HL-60 (cell line): ENCODE data around the gene CLIC4.
"Not testable (repeated sequence)": the region's sequence is repeated elsewhere in the genome, so short reads cannot be mapped to it uniquely, and the experiment has no call there.

Experiments used
- DNase-seq, 2 experiments: peaks; one replicate each; pipeline ENCODE4 v3.0.0-alpha.2; 2010 to 2020; ENCODE audit warnings: low read depth in 1 of 2, low spot score in 1 of 2
- H3K27ac ChIP-seq: fragments of 250-450 bp; sonication (Bioruptor Pico); replicated peaks from 2 replicates; pipeline ENCODE4 v1.5.1; 2020; ENCODE audit warnings: mild to moderate bottlenecking, moderate library complexity
- H3K27me3 ChIP-seq: fragments of 250-450 bp; sonication (Bioruptor Pico); 2 replicates; pipeline ENCODE4 v1.5.1; 2021; ENCODE audit warnings: mild to moderate bottlenecking, moderate library complexity; ENCODE audit not compliant: insufficient read depth, poor library complexity, severe bottlenecking
- H3K4me3 ChIP-seq: replicated peaks from 2 replicates; pipeline ENCODE4 v1.5.1; 2011; ENCODE audit warnings: mild to moderate bottlenecking, control low read depth, low read length; ENCODE audit not compliant: insufficient read depth
- GABPA ChIP-seq: IDR thresholded peaks from 2 replicates; pipeline ENCODE4 v1.6.1; 2012; ENCODE audit warnings: low read depth
- POLR2AphosphoS5 ChIP-seq: IDR thresholded peaks from 2 replicates; pipeline ENCODE4 v1.6.1; 2012; ENCODE audit warnings: low read depth
- REST ChIP-seq: IDR thresholded peaks from 2 replicates; pipeline ENCODE4 v1.6.1; 2012; ENCODE audit warnings: low read depth; ENCODE audit not compliant: insufficient replicate concordance
- SPI1 ChIP-seq: IDR thresholded peaks from 2 replicates; pipeline ENCODE4 v1.6.1; 2012; ENCODE audit warnings: low read depth, mild to moderate bottlenecking, borderline replicate concordance
- TF ChIP-seq, protein P1 (sequence below): IDR thresholded peaks from one replicate; pipeline ENCODE4 v1.5.1; 2011; ENCODE audit warnings: low read length, control low read depth, inconsistent platforms; ENCODE audit not compliant: insufficient read depth

The CLIC4 gene

DNA sequence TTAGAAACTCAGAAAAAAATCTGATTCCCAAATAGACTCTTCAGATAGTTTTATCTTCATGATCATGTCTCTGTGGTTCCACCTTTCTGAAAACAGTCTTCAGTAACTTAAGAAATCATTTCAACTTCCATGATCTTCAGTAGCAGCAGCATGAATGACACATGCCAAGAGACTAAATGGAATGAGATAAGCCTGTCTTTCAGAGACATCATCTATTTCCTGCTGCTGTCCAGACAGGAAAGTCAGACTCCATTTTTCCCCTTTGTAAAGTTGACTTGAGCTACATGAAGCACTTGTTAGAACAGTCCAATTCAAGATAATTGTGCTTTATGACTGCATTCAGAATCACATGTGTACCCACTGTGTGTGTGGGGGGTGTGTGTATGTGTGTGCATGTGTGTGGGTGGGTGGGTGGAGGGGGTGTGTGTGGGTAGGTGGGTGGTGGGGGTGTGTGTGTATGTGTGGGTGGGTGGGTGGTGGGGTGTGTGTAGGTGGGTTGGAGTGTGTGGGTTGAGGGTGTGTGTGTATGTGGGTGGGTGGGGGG is 58.8 kb downstream of the CLIC4 start:
- no peak overlapping the region for H3K4me3 ChIP-seq
- H3K27ac ChIP-seq = no peak overlapping the region
- TF ChIP-seq, protein P1, sequence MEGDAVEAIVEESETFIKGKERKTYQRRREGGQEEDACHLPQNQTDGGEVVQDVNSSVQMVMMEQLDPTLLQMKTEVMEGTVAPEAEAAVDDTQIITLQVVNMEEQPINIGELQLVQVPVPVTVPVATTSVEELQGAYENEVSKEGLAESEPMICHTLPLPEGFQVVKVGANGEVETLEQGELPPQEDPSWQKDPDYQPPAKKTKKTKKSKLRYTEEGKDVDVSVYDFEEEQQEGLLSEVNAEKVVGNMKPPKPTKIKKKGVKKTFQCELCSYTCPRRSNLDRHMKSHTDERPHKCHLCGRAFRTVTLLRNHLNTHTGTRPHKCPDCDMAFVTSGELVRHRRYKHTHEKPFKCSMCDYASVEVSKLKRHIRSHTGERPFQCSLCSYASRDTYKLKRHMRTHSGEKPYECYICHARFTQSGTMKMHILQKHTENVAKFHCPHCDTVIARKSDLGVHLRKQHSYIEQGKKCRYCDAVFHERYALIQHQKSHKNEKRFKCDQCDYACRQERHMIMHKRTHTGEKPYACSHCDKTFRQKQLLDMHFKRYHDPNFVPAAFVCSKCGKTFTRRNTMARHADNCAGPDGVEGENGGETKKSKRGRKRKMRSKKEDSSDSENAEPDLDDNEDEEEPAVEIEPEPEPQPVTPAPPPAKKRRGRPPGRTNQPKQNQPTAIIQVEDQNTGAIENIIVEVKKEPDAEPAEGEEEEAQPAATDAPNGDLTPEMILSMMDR = no peak
- no peak for TF ChIP-seq GABPA
- TF ChIP-seq POLR2AphosphoS5 = no peak
- no peak for TF ChIP-seq SPI1
- no peak for TF ChIP-seq REST
- H3K27me3 ChIP-seq = no peaks in the 10 kb centered on the region
- no peak for DNase-seq

DNA sequence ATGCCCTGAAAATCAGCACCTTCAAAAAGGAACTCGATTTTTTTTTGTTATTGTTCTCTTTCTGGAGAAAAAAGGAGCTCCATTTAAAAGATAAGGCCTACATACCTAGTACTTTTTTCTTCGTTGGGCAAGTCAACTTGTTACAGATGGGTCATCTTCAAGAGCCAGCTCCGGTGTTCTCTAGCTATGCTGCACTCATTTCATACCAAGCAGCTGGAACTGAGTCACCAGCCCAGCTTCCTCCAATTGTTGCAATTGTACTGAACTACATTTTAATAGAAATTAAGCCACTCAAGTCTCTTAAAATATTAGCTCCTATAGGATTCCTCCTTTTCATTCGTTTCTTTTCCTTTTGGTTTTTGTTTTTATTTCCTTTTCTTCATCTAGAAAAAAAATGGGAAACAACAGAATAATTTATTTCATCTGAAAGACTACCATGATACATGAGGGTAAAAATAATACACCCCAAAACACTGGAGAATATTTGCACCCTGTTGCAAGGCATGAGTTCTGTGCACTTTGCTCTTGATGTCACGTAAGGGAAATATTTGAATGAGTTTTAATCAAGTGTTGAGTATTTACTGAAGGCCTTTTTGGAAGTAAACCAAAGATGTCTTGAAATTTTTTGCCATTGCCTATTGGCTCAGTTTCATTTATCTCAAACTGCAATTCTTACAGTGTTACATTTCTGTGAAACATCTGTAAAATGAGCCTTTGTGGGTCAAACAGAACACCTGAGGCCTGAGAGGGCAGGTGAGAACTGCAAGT is 60.5 kb downstream of the CLIC4 start:
- no peak overlapping the region for H3K4me3 ChIP-seq
- no peak for DNase-seq
- H3K27me3 ChIP-seq = no peaks in the 10 kb centered on the region
- no peak overlapping the region for H3K27ac ChIP-seq
- TF ChIP-seq POLR2AphosphoS5 (no peak), SPI1 (no peak), GABPA (no peak), REST (no peak)
- TF ChIP-seq, protein P1 = no peak

GRCh38 chr1:24806588-24806987 is 61.3 kb downstream of the CLIC4 start:
- no peaks in the 10 kb centered on the region for H3K27me3 ChIP-seq
- H3K27ac ChIP-seq = no peak overlapping the region
- TF ChIP-seq POLR2AphosphoS5 (no peak), GABPA (no peak), SPI1 (no peak), REST (no peak)
- TF ChIP-seq, protein P1 = no peak
- no peak overlapping the region for H3K4me3 ChIP-seq
- DNase-seq = no peak

GRCh38 chr1:24811494-24811893 is 66.2 kb downstream of the CLIC4 start:
- not testable (repeated sequence) for H3K27me3 ChIP-seq, H3K27ac ChIP-seq, H3K4me3 ChIP-seq, DNase-seq

GRCh38 chr1:24820221-24820620 is 75.0 kb downstream of the CLIC4 start:
- DNase-seq, H3K4me3 ChIP-seq, H3K27ac ChIP-seq, H3K27me3 ChIP-seq: not testable (repeated sequence)
